Calu3 (cell line): ENCODE results near the gene ZNF213. TPM values are rescaled to one million over a fixed set of nuclear protein-coding genes. Genes with fewer than 3 reads are reported as not detected.

Experiments used
- BruUV-seq: library from RNA; stranded (reverse); fragments of 400-500 nt; replicated peaks from 2 replicates; lab custom pipeline; 2021; lab: Mats Ljungman, UMichigan
- CTCF ChIA-PET: fragments of 300-600 bp; sonication (Branson Sonifier 250); formaldehyde crosslinking; loops from one replicate; lab custom pipeline; 2022; ENCODE audit warnings: antibody characterized with exemption; lab: Charles Lee
- DNase-seq: peaks from one replicate; pipeline ENCODE4 v3.0.0; 2022
- H3K27ac Mint-ChIP-seq: one replicate; pipeline ENCODE4 v1.8.0; 2022; ENCODE audit warnings: mixed read lengths; ENCODE audit not compliant: unreplicated experiment
- H3K27me3 Mint-ChIP-seq: one replicate; pipeline ENCODE4 v1.8.0; 2022; ENCODE audit warnings: mixed read lengths; ENCODE audit not compliant: unreplicated experiment
- H3K36me3 Mint-ChIP-seq: one replicate; pipeline ENCODE4 v1.8.0; 2022; ENCODE audit warnings: mild to moderate bottlenecking, moderate library complexity, mixed read lengths; ENCODE audit not compliant: insufficient read depth, unreplicated experiment
- H3K4me1 Mint-ChIP-seq: one replicate; pipeline ENCODE4 v1.8.0; 2022; ENCODE audit warnings: mild to moderate bottlenecking, low read depth, mixed read lengths; ENCODE audit not compliant: unreplicated experiment
- H3K4me3 Mint-ChIP-seq: one replicate; pipeline ENCODE4 v1.8.0; 2022; ENCODE audit warnings: mild to moderate bottlenecking, low read depth, moderate library complexity, mixed read lengths; ENCODE audit not compliant: unreplicated experiment
- H3K9me3 Mint-ChIP-seq: one replicate; pipeline ENCODE4 v1.8.0; 2022; ENCODE audit warnings: low read depth, mixed read lengths; ENCODE audit not compliant: unreplicated experiment
- CTCF ChIP-seq: fragments of 200-600 bp; IDR thresholded peaks from one replicate; pipeline ENCODE4 v1.8.0; 2022; ENCODE audit warnings: antibody characterized with exemption; ENCODE audit not compliant: unreplicated experiment
- intact Hi-C: fragments of 100-400 bp; cut with micrococcal nuclease; formaldehyde crosslinking; loops from one replicate; pipeline ENCODE4 v1.10.0; 2022; ENCODE audit not compliant: unreplicated experiment
- total RNA-seq: library from RNA; stranded (reverse); gene quantifications from 2 replicates; pipeline ENCODE4 v1.2.3, GENCODE V29; 2022

Gene ZNF213
- total RNA-seq, 1 experiment from 2014 or later, result 11.8 TPM

- no peak for TF ChIP-seq CTCF
- CTCF ChIA-PET, result interaction anchor here (1.1 kb wide), 1 partner anchor 8 kb away, joined by 3 read pairs; no protein-coding TSS in a partner anchor
- BruUV-seq, result no TSS peak
- H3K27ac Mint-ChIP-seq, result no peak overlapping the region
- peaks cover 56% of the 10 kb centered on the region for H3K27me3 Mint-ChIP-seq
- H3K9me3 Mint-ChIP-seq, result no peaks in the 10 kb centered on the region
- DNase-seq, result no peak
- no peak overlapping the region for H3K4me3 Mint-ChIP-seq
- H3K4me1 Mint-ChIP-seq, result no peaks in the 10 kb centered on the region
- H3K36me3 Mint-ChIP-seq, result no peaks in the 10 kb centered on the region
- intact Hi-C loops, result no loop called here
Measured at GRCh38 chr16:3087243-3088235, 47.3 kb upstream of the ZNF213 start.

- TF ChIP-seq CTCF, result no peak
- Mint-ChIP-seq H3K27ac (no peak overlapping the region), H3K9me3 (no peaks in the 10 kb centered on the region), H3K4me1 (no peaks in the 10 kb centered on the region), H3K4me3 (no peak overlapping the region), H3K27me3 (peaks cover 59% of the 10 kb centered on the region), H3K36me3 (no peaks in the 10 kb centered on the region)
- intact Hi-C loops, result no loop called here
- no peak for DNase-seq
- CTCF ChIA-PET, result interaction anchor here (0.6 kb wide), 1 partner anchor 752 kb away, joined by 6 read pairs; no protein-coding TSS in a partner anchor
- BruUV-seq, result no TSS peak
Measured at GRCh38 chr16:3088450-3088849, 46.4 kb upstream of the ZNF213 start.

- DNase-seq, result no peak
- Mint-ChIP-seq H3K36me3 (no peaks in the 10 kb centered on the region), H3K27me3 (peaks cover 57% of the 10 kb centered on the region), H3K4me1 (no peaks in the 10 kb centered on the region), H3K27ac (no peak overlapping the region), H3K4me3 (no peak overlapping the region), H3K9me3 (no peaks in the 10 kb centered on the region)
- intact Hi-C loops, result no loop called here
- BruUV-seq, result no TSS peak
- CTCF ChIA-PET, result interaction anchor here (0.6 kb wide), 1 partner anchor 753 kb away, joined by 6 read pairs; no protein-coding TSS in a partner anchor
- no peak for TF ChIP-seq CTCF
Measured at GRCh38 chr16:3088925-3089716, 45.7 kb upstream of the ZNF213 start.
